ENCODE results near the gene BCHE. TPM values are rescaled to one million over a fixed set of nuclear protein-coding genes. Genes with fewer than 3 reads are reported as not detected.
"Not testable (repeated sequence)": the region's sequence is repeated elsewhere in the genome, so short reads cannot be mapped to it uniquely, and the experiment has no call there.

BCHE gene
- total RNA-seq, 1 donor from 2014 or later = 36.5 TPM

GRCh38 chr3:165817160-165817709 is 20.0 kb downstream of the BCHE start:
- no peak for DNase-seq (ENCODE audit: low read depth in 2 of 2)

GRCh38 chr3:165816209-165816608 is 21.0 kb downstream of the BCHE start:
- DNase-seq (ENCODE audit: low read depth in 2 of 2) = no peak

DNA sequence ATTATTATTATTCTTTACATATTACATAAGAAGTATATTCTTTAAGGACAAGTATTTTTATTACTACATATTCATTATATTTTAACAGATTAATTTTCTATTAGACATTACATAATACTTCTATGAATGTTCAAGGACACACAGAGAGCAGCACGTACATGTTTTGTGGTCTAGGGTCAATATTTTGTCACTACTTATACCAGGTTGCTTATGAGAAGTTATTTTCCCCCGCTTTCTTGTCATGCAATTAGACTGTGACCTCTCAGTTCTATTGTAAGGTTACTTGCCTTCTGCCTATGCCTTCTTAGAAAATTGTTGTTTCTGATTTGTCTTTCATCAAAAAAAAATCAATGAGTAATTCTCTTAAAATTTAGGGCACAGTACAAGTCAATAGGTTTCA is 21.5 kb downstream of the BCHE start:
- DNase-seq (ENCODE audit: low read depth in 2 of 2) = no peak

GRCh38 chr3:165814380-165814779 is 22.8 kb downstream of the BCHE start:
- no peak for DNase-seq (ENCODE audit: low read depth in 2 of 2)

DNA sequence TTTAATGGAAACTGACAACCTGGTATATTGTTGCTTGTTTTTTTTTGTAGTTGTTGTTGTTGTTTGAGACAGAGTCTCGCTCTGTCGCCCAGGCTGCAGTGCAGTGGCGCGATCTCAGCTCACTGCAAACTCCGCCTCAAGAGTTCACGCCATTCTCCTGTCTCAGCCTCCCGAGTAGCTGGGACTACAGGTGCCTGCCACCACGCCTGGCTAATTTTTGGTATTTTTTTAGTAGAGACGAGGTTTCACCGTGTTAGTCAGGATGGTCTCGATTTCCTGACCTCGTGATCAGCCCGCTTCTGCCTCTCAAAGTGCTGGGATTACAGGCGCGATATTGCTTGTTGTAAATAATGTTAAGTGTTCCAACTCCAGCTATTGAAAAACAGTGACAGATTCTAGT is 29.3 kb downstream of the BCHE start:
- not testable (repeated sequence) for DNase-seq (ENCODE audit: low read depth in 2 of 2)

DNA sequence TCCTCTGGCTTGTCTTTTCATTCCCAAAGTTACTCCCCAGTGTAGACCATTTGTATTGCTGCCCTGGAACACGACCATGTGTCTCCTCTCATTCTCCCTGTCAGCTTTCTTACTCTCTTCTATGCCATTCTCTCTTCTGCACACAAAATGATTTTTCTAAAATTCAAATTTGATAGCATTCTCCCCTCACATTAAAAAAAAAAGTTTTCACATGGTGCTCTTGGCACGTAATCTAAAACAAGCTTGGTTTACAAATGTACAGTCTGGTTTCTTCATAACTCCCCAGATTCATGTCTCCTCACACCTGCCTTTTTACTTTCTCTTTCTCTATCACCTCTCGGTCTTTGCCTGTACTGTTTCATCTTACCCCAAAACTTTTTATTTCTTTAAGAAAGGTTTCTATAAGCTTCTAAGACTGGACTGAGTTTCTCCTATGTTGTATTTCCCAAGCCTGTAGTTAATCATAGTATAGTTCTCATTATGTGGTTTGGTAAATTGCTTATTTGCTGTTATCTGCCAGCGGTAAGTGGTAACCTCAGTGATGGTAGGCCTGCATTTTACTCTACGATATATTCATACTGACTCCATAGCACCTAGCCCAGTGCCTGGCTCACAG is 31.2 kb downstream of the BCHE start:
- no peak for DNase-seq (ENCODE audit: low read depth in 2 of 2)

- no peak for DNase-seq (ENCODE audit: low read depth in 2 of 2)
Measured at GRCh38 chr3:165803471-165803870, 33.8 kb downstream of the BCHE start.

GRCh38 chr3:165800970-165801369 is 36.3 kb downstream of the BCHE start:
- no peak for DNase-seq (ENCODE audit: low read depth in 2 of 2)

GRCh38 chr3:165799026-165799425 is 38.2 kb downstream of the BCHE start:
- DNase-seq (ENCODE audit: low read depth in 2 of 2) = no peak

GRCh38 chr3:165797551-165797950 is 39.7 kb downstream of the BCHE start:
- DNase-seq (ENCODE audit: low read depth in 2 of 2) = no peak

DNA sequence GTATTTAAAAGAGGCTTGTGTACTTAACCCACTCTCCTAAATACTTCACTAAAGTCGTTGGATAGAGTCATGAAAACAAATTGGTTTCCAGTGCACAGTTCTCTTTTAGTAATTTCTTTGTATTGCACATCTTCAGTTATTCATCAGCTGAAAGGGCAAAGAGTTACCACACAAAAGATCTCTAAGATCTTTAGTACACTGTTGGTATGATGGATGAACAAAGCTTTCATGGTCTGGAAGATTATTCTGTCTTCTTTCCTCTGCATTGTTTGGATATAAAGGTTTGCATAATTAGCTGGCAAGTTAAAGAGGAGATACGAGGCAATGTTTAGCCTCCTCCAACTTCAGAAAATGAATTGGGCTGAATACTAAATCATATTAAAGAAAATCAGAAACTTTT is 40.5 kb downstream of the BCHE start:
- DNase-seq (ENCODE audit: low read depth in 2 of 2) = no peak

DNA sequence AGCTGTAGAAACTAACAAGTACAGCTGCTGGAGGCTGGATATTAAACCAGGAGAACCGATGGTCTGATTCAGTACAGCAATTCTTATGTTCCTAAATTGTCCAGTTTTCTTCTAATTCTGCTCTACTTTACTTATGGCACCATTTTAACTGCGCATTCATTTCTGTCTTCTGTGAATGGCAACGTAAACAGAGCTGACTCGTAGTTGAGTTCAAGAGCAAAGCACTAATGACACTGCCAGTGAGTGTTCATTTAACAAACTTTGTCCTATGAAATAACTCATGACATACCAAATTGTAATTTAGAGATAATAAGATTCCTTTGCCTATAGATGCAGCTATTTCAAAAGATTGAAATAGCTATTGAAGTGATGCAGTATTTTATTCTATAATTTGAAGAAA is 48.7 kb downstream of the BCHE start:
- DNase-seq (ENCODE audit: low read depth in 2 of 2) = no peak

GRCh38 chr3:165786013-165786412 is 51.2 kb downstream of the BCHE start:
- no peak for DNase-seq (ENCODE audit: low read depth in 2 of 2)

GRCh38 chr3:165784337-165784736 is 52.9 kb downstream of the BCHE start:
- DNase-seq (ENCODE audit: low read depth in 2 of 2) = no peak

DNA sequence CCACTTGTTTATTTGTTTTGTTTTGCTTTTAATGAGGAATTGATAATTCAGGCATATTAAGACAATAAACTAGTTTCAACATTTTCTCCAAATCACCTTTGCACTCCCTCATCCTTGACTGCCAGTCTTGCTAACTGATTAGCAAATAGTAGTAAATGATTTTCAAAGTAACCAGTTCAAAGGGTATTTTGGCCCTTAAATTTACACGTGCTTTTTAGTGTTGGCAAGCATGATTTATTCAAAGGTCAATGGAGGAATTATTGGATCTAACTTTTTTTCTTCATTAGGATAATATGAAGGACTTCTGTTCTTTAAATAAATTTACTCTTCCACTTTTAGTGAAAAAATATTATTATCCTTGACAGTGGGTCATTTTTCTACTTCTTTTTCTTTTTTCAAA is 53.8 kb downstream of the BCHE start:
- no peak for DNase-seq (ENCODE audit: low read depth in 2 of 2)

DNA sequence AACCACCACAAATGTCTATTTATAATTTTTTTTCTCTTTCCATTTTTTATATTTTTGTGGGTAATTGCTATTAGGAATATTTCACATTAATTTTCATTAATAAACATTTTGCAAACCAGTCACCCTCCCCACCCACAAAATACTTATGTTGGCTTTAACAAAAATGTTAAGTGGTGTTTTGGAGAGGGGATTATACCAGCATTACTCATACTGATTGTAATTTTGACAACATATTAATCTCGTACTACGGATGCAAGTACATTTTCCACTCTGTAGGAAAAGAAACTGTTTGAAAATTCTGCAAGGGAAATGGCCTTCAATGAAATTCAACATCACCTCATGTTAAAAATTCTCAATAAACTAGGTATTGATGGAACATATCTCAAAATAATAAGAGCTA is 58.3 kb downstream of the BCHE start:
- no peak for DNase-seq (ENCODE audit: low read depth in 2 of 2)

- DNase-seq (ENCODE audit: low read depth in 2 of 2) = no peak
Measured at GRCh38 chr3:165778456-165778855, 58.8 kb downstream of the BCHE start.

GRCh38 chr3:165775824-165776223 is 61.4 kb downstream of the BCHE start:
- no peak for DNase-seq (ENCODE audit: low read depth in 2 of 2)

DNA sequence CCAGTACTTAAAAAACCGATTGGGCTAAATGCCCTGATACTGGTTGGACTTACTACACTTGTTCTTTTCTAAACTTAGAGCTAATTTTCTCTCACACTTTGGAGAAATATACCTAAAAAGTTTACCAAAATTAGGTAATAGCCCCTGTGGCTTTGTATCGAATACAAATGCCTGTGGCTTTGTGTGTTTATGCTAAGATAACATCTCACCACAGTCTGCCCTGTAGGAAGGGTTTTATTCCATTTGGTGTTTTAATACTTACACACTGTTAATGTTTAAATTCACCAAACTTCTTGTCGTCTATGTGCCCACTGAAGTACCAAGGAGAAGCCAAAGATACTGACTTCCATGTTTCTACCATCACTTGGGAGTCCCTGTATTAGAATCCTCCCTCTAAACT is 66.4 kb downstream of the BCHE start:
- no peak for DNase-seq (ENCODE audit: low read depth in 2 of 2)

GRCh38 chr3:165768680-165769079 is 68.5 kb downstream of the BCHE start:
- no peak for DNase-seq (ENCODE audit: low read depth in 2 of 2)

- DNase-seq (ENCODE audit: low read depth in 2 of 2) = no peak
Measured at GRCh38 chr3:165759041-165759440, 78.2 kb downstream of the BCHE start.

- DNase-seq (ENCODE audit: low read depth in 2 of 2) = no peak
Measured at GRCh38 chr3:165755571-165755970, 81.7 kb downstream of the BCHE start.

DNA sequence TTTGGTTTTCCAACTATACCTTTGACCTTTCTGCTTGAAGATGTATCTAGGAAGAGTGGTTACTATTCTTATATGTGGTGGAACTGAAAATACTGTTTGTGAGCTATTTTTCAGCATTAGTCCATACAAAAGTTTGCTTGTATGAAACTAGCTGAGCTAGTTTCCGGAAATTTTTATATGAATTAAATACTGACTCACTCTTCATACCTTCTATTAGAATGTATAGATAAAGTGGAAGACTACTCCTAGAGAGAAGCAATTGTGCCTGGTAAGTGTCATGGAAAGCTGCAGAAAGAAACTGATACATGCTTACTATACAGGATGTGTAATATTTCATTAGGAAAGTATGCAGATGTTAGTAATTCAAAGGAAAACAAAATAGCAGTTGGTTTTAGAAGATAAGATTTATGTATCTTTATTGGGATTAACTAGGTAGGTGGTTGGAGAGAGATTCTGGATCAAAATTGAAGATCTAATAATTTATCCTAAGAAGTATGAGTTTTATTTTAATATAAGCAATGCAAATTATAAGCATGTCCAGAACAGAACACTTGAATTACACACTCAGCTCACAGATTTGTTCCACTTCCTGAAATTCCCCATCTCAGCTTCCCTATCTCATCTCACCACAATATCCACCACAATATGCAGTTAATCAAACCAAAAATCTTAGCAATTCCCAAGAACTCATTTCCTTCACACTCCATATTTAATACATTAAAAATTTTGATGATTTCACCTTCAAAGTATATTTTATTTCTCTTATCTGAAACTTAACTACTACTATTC is 82.8 kb downstream of the BCHE start:
- DNase-seq (ENCODE audit: low read depth in 2 of 2) = no peak

All from lung microvascular endothelial cell (primary cell).